ENCODE measurements around the gene GRM7.

GRM7 gene

DNA sequence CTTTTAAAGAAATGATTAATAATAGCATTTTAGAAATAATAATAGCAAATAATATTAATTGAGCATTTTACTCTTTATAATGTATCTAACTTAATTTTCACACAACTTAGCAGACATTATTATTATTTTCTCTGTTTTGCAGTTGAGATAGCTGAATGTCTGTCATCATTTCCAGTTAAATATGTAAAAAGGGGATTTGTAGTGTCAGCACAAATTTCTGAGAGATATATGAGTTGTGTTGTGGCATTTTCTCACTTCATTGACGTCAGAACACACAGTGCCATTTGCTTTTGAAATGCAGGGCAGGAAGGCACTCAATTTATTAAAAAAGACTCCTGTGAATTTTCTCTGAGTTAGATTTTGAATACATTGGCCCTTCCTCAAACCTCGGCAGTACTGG lies 111.0 kb downstream of the GRM7 start:
- Histone ChIP-seq H3K4me2 (ENCODE audit: low read length) (no peak overlapping the region), H3K4me3 (ENCODE audit: low read length) (no peak overlapping the region), H3K4me1 (ENCODE audit: control insufficient read depth, insufficient read depth, low read length) (no peaks in the 10 kb centered on the region), H3K27me3 (ENCODE audit: control insufficient read depth, insufficient read depth, low read length) (no peaks in the 10 kb centered on the region), H3K9me3 (replicated peaks; ENCODE audit: low read length) (peaks cover 6% of the 10 kb centered on the region), H3K9ac (ENCODE audit: low read depth, low read length) (no peak overlapping the region), H3K36me3 (ENCODE audit: insufficient read depth, low read length) (no peaks in the 10 kb centered on the region)

- Histone ChIP-seq H3K9ac (ENCODE audit: low read depth, low read length) (no peak overlapping the region), H3K9me3 (replicated peaks; ENCODE audit: low read length) (peaks cover 13% of the 10 kb centered on the region), H3K36me3 (ENCODE audit: insufficient read depth, low read length) (no peaks in the 10 kb centered on the region), H3K4me3 (ENCODE audit: low read length) (no peak overlapping the region), H3K27me3 (ENCODE audit: control insufficient read depth, insufficient read depth, low read length) (no peaks in the 10 kb centered on the region), H3K4me2 (ENCODE audit: low read length) (no peak overlapping the region), H3K4me1 (ENCODE audit: control insufficient read depth, insufficient read depth, low read length) (no peaks in the 10 kb centered on the region)
Observed at GRCh38 chr3:6985848-6986247, 124.9 kb downstream of the GRM7 start.

- H3K9ac ChIP-seq (ENCODE audit: low read depth, low read length), result no peak overlapping the region
- H3K4me2 ChIP-seq (ENCODE audit: low read length), result no peak overlapping the region
- no peak overlapping the region for H3K4me3 ChIP-seq (ENCODE audit: low read length)
- H3K27me3 ChIP-seq (ENCODE audit: control insufficient read depth, insufficient read depth, low read length), result no peaks in the 10 kb centered on the region
- no peaks in the 10 kb centered on the region for H3K36me3 ChIP-seq (ENCODE audit: insufficient read depth, low read length)
- H3K9me3 ChIP-seq (replicated peaks; ENCODE audit: low read length), result peaks cover 13% of the 10 kb centered on the region
- no peaks in the 10 kb centered on the region for H3K4me1 ChIP-seq (ENCODE audit: control insufficient read depth, insufficient read depth, low read length)
Observed at GRCh38 chr3:6989608-6990291, 128.8 kb downstream of the GRM7 start.

DNA sequence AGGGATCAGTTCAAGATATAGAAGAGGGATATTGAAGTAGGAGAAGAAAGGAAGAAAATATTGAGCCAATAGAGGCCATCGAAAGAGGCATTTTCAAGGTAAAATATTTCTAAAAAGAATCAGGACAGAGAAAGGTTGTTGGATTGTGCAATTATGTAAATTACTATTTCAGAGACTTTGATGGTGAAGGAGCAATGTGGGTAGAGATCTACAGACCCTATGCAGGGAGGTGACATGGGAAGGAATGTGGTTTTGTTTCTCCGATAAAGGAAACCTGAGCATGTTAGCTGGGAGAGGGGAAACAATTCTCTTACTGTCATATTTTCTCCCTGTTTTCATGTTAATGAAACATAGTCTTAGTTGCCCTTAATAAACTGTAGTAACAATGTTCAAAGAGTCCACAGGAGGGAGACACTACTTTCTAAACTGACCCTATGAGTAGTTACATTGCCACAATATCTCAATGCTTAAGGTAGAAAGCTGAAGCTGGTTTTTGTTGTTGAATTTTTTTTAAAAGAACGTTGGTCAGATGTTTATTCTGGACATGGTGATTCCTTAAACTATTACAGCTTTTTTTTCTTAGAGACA lies 133.3 kb downstream of the GRM7 start:
- H3K9me3 ChIP-seq (replicated peaks; ENCODE audit: low read length), result peaks cover 10% of the 10 kb centered on the region
- no peak overlapping the region for H3K4me3 ChIP-seq (ENCODE audit: low read length)
- H3K9ac ChIP-seq (ENCODE audit: low read depth, low read length), result no peak overlapping the region
- H3K36me3 ChIP-seq (ENCODE audit: insufficient read depth, low read length), result no peaks in the 10 kb centered on the region
- H3K27me3 ChIP-seq (ENCODE audit: control insufficient read depth, insufficient read depth, low read length), result no peaks in the 10 kb centered on the region
- no peaks in the 10 kb centered on the region for H3K4me1 ChIP-seq (ENCODE audit: control insufficient read depth, insufficient read depth, low read length)
- no peak overlapping the region for H3K4me2 ChIP-seq (ENCODE audit: low read length)

- Histone ChIP-seq H3K4me1 (ENCODE audit: control insufficient read depth, insufficient read depth, low read length) (no peaks in the 10 kb centered on the region), H3K36me3 (ENCODE audit: insufficient read depth, low read length) (no peaks in the 10 kb centered on the region)
Observed at GRCh38 chr3:7000501-7000900, 139.6 kb downstream of the GRM7 start.

DNA sequence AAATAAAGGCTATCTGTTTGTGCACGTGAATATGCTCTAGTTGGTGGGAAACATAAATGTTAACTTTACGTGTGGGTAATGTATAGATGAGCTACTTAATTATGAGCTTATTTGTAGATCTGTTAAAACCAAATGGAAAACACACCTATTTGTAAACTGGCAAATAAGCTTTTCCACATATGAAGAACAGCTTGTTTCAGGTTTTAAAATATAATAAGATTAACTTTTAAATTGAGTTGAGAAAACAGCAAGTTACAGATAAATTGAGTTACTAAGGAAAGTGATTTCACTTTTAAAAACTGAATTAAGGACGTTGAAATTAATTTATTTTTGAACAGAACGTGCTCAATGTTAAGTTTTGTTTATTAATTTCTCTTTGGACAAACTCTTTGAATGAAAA lies 140.5 kb downstream of the GRM7 start:
- no peaks in the 10 kb centered on the region for H3K27me3 ChIP-seq (ENCODE audit: control insufficient read depth, insufficient read depth, low read length)
- H3K4me3 ChIP-seq (ENCODE audit: low read length), result no peak overlapping the region
- no peak overlapping the region for H3K9ac ChIP-seq (ENCODE audit: low read depth, low read length)
- H3K4me1 ChIP-seq (ENCODE audit: control insufficient read depth, insufficient read depth, low read length), result no peaks in the 10 kb centered on the region
- no peak overlapping the region for H3K4me2 ChIP-seq (ENCODE audit: low read length)
- H3K9me3 ChIP-seq (replicated peaks; ENCODE audit: low read length), result peaks cover 4% of the 10 kb centered on the region
- H3K36me3 ChIP-seq (ENCODE audit: insufficient read depth, low read length), result no peaks in the 10 kb centered on the region

More at GRCh38 chr3:7000501-7000900, 139.6 kb downstream of the GRM7 start:
- H3K4me2 ChIP-seq (ENCODE audit: low read length), result no peak overlapping the region
- H3K9me3 ChIP-seq (replicated peaks; ENCODE audit: low read length), result peaks cover 6% of the 10 kb centered on the region
- H3K9ac ChIP-seq (ENCODE audit: low read depth, low read length), result no peak overlapping the region
- H3K27me3 ChIP-seq (ENCODE audit: control insufficient read depth, insufficient read depth, low read length), result no peaks in the 10 kb centered on the region
- no peak overlapping the region for H3K4me3 ChIP-seq (ENCODE audit: low read length)

- Histone ChIP-seq H3K4me1 (ENCODE audit: control insufficient read depth, insufficient read depth, low read length) (no peaks in the 10 kb centered on the region), H3K9ac (ENCODE audit: low read depth, low read length) (no peak overlapping the region), H3K9me3 (replicated peaks; ENCODE audit: low read length) (peaks cover 4% of the 10 kb centered on the region), H3K4me3 (ENCODE audit: low read length) (no peak overlapping the region), H3K36me3 (ENCODE audit: insufficient read depth, low read length) (no peaks in the 10 kb centered on the region), H3K4me2 (ENCODE audit: low read length) (no peak overlapping the region), H3K27me3 (ENCODE audit: control insufficient read depth, insufficient read depth, low read length) (no peaks in the 10 kb centered on the region)
Observed at GRCh38 chr3:7015683-7016440, 154.9 kb downstream of the GRM7 start.

DNA sequence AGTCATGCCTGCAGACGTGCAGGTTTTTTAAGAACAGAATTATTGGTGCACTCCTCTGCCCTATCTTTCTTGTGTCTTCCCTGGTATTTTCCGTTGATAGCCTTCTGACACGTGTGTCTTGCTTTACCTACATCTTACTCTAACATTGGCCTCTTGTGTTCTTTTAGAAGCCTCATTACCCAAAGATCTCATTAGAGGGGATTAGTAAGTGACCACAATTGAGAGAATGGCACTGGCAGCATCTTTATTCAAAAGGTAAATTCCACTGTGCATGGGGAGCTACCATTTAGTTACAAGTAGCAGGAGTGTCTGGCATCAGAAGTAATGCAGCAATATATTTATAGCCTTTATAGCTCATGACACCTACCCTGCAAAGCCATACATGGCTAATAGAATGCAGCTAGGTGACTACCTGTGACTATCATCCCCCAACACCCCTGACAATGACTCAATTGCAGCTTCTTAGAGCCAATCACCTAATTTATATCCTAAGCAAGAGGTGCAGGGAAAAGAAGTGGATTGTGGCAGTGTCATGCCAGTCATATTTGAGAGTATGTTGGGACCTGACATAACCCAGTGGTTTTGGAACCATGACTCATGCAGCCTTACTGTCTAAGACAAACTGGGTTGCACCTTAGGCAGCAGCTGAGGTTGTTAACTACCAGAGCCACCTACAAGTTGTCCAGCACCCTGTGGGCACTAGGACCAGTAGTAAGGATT lies 164.8 kb downstream of the GRM7 start:
- H3K4me2 ChIP-seq (ENCODE audit: low read length), result no peak overlapping the region
- H3K9ac ChIP-seq (ENCODE audit: low read depth, low read length), result no peak overlapping the region
- no peaks in the 10 kb centered on the region for H3K4me1 ChIP-seq (ENCODE audit: control insufficient read depth, insufficient read depth, low read length)
- H3K36me3 ChIP-seq (ENCODE audit: insufficient read depth, low read length), result no peaks in the 10 kb centered on the region
- H3K27me3 ChIP-seq (ENCODE audit: control insufficient read depth, insufficient read depth, low read length), result no peaks in the 10 kb centered on the region
- peaks cover 6% of the 10 kb centered on the region for H3K9me3 ChIP-seq (replicated peaks; ENCODE audit: low read length)
- H3K4me3 ChIP-seq (ENCODE audit: low read length), result no peak overlapping the region

DNA sequence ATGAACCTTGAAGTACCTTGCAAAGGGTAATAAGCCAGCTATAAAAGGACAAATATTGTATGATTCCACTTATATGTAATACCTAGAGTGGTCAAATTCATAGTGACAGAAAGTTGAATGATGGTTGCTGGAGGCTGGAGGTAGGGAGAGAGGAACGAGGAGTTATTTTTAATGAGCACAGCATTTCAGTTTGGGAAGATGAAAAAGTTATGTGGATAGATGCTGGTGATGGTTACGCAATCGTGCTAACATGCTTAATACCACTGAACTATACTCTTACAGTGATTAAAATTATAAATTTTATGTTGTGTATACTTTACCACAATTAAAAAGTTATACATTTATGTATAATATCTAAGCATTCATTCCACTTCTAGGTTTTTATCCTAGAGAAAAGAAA lies 168.6 kb downstream of the GRM7 start:
- no peaks in the 10 kb centered on the region for H3K27me3 ChIP-seq (ENCODE audit: control insufficient read depth, insufficient read depth, low read length)
- no peaks in the 10 kb centered on the region for H3K4me1 ChIP-seq (ENCODE audit: control insufficient read depth, insufficient read depth, low read length)
- no peak overlapping the region for H3K4me3 ChIP-seq (ENCODE audit: low read length)
- H3K9me3 ChIP-seq (replicated peaks; ENCODE audit: low read length), result peaks cover 4% of the 10 kb centered on the region
- H3K9ac ChIP-seq (ENCODE audit: low read depth, low read length), result no peak overlapping the region
- H3K36me3 ChIP-seq (ENCODE audit: insufficient read depth, low read length), result no peaks in the 10 kb centered on the region
- H3K4me2 ChIP-seq (ENCODE audit: low read length), result no peak overlapping the region

GRCh38 chr3:7038394-7038793 lies 177.5 kb downstream of the GRM7 start:
- Histone ChIP-seq H3K4me3 (ENCODE audit: low read length) (no peak overlapping the region), H3K27me3 (ENCODE audit: control insufficient read depth, insufficient read depth, low read length) (no peaks in the 10 kb centered on the region), H3K4me1 (ENCODE audit: control insufficient read depth, insufficient read depth, low read length) (no peaks in the 10 kb centered on the region), H3K9me3 (replicated peaks; ENCODE audit: low read length) (peaks cover 18% of the 10 kb centered on the region), H3K36me3 (ENCODE audit: insufficient read depth, low read length) (no peaks in the 10 kb centered on the region), H3K4me2 (ENCODE audit: low read length) (no peak overlapping the region), H3K9ac (ENCODE audit: low read depth, low read length) (no peak overlapping the region)

GRCh38 chr3:7062714-7063113 lies 201.8 kb downstream of the GRM7 start:
- H3K27me3 ChIP-seq (ENCODE audit: control insufficient read depth, insufficient read depth, low read length), result no peaks in the 10 kb centered on the region
- H3K9ac ChIP-seq (ENCODE audit: low read depth, low read length), result no peak overlapping the region
- H3K36me3 ChIP-seq (ENCODE audit: insufficient read depth, low read length), result no peaks in the 10 kb centered on the region
- H3K9me3 ChIP-seq (replicated peaks; ENCODE audit: low read length), result no peaks in the 10 kb centered on the region
- no peak overlapping the region for H3K4me2 ChIP-seq (ENCODE audit: low read length)
- H3K4me3 ChIP-seq (ENCODE audit: low read length), result no peak overlapping the region
- H3K4me1 ChIP-seq (ENCODE audit: control insufficient read depth, insufficient read depth, low read length), result no peaks in the 10 kb centered on the region
